NCI-H2196 treated with DMSO at 0.1 percent for 48 hours (cell line): ENCODE measurements around the gene SCARF2.
"Not testable (repeated sequence)": the region's sequence is repeated elsewhere in the genome, so short reads cannot be mapped to it uniquely, and the experiment has no call there.

Experiments used
- DNase-seq: peaks from one replicate; lab custom pipeline; 2025; ENCODE audit not compliant: unreplicated experiment; lab: John Stamatoyannopoulos, UW

SCARF2 gene, protein sequence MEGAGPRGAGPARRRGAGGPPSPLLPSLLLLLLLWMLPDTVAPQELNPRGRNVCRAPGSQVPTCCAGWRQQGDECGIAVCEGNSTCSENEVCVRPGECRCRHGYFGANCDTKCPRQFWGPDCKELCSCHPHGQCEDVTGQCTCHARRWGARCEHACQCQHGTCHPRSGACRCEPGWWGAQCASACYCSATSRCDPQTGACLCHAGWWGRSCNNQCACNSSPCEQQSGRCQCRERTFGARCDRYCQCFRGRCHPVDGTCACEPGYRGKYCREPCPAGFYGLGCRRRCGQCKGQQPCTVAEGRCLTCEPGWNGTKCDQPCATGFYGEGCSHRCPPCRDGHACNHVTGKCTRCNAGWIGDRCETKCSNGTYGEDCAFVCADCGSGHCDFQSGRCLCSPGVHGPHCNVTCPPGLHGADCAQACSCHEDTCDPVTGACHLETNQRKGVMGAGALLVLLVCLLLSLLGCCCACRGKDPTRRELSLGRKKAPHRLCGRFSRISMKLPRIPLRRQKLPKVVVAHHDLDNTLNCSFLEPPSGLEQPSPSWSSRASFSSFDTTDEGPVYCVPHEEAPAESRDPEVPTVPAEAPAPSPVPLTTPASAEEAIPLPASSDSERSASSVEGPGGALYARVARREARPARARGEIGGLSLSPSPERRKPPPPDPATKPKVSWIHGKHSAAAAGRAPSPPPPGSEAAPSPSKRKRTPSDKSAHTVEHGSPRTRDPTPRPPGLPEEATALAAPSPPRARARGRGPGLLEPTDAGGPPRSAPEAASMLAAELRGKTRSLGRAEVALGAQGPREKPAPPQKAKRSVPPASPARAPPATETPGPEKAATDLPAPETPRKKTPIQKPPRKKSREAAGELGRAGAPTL

DNA sequence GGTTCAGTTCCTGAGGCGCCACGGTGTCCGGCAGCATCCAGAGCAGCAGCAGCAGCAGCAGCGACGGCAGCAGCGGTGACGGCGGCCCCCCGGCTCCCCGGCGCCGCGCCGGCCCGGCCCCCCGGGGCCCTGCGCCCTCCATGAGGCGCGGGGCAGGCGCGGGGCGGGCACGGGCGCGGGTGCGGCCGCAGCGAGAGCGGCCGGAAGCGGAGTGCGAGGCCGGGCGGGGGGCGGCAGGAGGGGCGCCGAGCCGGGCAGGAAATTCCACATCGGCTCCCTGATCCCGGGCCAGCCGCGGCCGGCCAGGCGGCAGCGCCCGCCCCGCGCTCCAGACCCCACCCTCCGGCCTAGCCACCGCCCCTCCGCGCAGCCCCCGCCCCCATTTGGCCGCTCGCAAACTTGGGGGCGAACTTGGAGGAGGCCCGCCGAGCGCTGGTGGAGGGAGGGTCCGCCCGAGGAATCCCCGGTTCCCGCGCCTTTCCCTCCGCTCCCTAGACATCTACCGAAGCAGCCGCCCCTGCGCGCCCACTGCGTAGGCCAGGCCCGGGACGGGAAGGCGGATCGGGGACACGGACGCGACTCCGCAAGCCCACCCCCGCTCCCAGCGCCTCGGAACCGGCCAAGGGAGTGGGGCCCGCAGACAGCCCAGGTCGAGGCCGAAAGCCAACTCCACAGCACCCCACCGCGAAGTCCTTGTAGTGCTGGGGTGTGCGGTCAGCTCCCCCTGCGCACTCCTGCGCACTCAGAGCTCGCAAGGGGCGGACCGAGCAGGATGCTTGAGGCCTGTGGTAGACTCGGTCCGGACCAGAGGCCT, at the start of gene SCARF2:
TSS of gene SCARF2 (minus strand) at position 213 of the 814 bp plus-strand sequence. CDS start at position 142, 71 bp downstream.
- DNase-seq = no peak

DNA sequence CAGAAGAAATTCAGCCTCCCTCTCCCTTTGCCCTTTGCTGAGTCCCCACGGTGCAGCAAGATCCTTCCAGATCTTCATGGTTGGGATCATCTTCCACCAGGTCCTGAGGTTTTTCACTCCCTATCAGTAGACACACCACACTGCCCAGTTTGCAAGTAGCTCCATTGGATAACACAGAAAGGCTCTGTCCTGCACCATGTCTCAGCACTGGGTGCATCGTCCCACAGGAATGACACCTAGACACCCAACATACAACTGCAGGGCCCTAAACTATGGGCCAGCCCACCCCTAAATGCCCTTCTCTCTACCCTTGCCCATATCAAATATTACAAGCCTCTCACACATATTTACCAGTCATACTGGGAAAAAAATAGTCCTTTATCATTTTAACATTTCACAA, 48.6 kb upstream of the SCARF2 start:
- DNase-seq = no peak

DNA sequence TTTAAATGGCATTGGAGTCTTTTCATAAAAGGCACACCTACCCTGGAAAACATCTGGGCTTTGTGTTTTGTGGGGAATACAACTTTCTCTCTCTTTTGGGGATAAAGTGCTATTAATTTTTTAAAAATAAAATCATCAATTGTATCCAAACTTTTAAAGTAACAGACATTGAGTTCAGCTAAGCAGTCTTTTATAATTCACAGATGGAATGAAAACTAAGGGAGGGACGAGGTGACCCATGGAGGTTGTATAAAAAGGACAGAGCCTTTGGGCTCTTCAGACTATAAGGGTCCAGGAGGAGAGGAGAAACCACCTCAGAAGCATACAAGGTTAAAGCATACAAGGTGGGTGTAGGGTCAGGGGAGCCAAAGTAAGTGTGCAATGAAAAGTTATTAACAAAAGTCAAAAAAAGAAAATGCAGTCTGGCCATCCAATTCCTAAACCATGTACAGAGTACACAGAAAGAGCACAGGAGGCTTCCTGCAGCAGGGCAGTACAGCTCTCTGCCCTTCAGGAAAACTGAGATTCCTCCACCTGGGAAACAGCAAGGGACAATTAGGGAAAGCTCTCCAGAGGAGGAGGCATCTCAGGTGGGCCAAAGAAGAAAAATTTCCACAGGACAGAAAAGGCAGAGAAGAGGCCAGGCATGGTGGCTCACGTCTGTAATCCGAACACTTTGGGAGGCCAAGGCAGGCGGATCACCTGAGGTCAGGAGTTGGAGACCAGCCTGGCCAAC, 47.5 kb upstream of the SCARF2 start:
- no peak for DNase-seq

DNA sequence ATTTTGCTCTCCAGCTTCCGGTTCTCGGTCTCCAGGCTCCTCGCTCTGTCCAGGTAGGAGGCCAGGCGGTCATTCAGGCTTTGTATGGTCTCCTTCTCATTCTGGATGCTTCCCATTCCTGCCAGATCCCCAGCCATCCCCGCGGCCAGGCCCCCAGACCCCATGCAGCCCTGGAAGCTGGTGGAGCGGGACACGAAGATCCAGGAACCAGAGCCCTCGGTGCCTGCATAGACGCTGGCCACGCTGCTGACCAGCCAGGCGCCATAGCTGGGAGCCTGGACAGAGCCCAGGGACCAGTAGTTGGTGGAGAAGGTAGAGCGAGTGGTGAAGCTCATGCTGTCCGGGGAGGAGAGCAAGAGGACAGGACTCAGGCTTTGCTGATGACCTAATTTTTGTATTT, 46.1 kb upstream of the SCARF2 start:
- DNase-seq = no peak

DNA sequence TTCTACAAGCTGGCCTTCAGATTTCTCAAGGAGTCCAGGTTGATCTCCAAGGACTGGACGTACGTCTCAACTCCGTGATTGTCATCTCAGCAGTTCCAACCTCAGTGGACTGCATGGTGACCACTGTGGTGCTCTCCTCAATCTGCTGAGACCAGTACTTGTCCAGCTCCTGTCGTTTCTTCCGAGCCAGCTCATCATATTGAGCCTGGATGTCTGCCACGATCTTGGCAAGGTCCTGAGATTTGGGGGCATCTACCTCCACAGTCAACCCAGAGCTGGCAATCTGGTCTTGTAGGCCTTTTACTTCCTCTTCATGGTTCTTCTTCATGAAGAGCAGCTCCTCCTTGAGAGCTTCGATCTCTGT, 45.5 kb upstream of the SCARF2 start:
- DNase-seq = not testable (repeated sequence)

DNA sequence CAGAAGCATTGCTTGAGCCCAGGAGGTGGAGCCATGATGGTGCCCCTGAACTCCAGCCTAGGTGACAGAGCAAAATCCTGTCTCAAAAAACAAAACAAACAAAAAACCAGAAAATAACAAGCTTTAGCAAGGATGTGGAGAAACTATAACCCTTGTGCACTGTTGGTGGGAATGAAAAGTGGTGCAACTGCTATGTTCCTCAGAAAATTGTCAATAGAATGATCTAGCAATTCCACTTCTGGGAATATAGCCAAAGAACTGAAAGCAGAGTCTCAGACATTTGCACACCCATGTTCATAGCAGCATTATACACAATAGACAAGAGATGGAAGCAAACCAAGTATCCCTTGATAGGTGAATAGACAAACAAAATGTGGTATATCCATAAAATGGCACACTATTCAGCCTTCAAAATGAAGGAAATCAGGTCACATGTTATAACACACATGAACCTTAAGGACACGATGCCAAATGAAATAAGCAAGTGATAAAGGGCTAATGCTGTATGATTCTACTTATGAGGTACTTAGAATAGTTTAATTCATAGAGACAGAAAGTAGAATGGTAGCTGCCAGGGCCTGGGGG, 42.1 kb upstream of the SCARF2 start:
- DNase-seq = no peak

DNA sequence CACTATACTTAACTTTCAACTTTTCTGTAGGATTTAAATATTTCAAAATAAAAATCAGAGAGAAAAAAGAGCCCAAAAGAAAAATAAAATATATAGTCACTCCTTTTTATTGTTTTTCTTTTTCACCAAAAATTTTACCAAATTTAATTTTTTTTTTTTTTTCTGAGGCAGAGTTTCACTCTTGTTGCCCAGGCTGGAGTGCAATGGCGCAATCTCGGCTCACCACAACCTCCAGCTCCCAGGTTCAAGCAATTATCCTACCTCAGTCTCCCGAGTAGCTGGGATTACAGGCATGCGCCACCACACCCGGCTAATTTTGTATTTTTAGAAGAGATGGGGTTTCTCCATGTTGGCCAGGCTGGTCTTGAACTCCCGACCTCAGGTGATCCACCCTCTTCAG, 40.4 kb upstream of the SCARF2 start:
- not testable (repeated sequence) for DNase-seq

DNA sequence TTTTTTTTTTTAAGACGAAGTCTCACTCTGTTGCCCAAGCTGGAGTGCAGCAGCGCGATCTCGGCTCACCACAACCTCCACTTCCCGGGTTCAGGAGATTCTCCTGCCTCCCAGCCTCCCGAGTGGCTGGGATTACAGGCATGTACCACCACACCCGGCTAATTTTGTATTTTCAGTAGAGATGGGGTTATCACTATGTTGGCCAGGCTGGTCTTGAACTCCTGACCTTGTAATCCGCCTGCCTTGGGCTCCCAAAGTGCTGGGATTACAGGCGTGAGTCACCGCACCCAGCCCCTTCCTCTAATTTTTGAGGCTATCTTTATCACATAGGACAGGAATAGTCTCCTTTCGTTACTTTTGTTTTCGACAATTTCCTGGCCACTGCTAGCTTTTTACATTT, 37.9 kb upstream of the SCARF2 start:
- not testable (repeated sequence) for DNase-seq

DNA sequence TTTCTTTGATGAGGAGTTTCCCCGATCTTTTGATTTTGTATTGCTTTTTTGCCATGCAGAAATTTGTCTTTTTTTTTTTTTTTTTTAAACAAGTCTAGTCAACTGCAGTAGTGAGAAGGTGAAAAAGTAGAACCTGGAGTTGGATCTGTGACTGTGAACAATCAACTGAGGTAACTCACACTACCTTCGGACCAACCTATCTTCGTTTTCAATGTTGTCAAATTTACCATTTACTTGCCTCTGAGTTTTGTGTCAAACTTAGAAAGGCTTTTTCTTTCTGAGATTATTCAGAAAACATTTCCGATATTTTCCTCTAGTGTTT, 37.5 kb upstream of the SCARF2 start:
- DNase-seq = no peak

DNA sequence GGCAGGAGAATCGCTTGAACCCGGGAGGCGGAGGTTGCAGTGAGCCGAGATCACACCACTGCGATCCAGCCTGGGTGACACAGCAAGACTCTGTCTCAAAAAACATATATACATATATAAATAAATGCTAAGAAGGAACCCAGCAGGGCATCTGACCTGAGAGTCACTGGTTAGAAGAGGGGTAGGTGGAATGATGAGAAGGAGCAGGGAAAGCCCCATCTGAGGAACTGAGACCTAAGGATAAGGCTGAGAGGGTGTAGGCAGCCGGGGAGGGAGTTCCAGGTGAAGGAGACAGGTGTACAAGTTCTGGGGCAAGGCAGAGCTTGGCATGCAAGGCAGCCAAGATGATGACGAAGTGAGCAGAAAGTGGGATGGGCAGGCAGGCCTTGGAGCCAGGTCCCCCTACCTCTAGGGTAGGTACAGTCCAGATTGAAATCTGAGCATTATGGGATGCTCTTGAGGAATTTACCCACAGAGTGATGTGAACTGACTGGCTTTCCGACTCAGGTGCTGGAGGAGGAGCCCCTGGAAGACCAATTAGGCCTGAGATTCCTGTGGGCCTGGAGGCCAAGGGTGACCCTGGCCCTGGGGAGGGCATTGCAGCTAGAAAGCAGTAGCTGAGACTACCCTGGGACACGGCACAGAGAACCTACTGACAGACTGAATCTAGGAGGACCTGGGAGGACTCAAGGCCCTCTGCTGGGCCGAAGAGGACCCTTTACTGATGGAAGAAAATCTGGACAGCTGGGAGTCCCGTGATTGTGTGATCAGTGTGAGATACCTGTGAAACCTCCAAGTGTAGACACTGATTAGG, 35.2 kb upstream of the SCARF2 start:
- no peak for DNase-seq

DNA sequence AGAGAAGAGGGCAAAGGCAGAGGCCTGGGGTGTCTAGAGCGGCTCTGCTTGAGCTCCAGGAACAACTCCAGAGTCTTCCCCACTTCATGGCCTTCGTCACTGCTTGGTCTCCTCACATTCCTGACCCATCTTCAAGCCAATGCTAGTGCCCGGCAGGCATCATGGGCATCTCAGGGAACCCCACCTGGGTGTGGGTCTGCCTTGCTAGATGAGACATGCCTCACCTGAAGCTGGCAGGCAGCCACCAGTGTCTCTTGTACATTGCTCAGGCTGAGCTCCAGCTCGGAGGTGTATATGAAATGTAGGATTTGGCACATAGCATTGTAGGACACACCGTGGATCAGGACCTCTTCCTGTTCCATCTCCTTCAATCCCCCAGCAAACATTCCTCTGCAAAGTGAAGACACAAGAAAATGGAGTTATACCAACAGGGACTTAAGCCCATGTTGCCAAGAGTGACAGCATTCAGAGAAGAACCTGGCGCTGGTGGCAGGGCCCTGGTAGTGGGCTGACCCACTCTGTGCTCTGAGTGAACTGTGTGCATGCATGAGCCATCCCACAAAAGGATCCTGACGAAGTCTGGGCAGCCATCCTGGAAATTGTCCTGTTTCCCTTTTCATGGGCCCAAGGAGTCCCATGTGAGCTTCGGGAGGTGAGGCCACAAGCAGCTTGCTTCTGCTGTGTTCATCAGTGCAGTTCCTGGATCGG, 33.7 kb upstream of the SCARF2 start:
- no peak for DNase-seq

DNA sequence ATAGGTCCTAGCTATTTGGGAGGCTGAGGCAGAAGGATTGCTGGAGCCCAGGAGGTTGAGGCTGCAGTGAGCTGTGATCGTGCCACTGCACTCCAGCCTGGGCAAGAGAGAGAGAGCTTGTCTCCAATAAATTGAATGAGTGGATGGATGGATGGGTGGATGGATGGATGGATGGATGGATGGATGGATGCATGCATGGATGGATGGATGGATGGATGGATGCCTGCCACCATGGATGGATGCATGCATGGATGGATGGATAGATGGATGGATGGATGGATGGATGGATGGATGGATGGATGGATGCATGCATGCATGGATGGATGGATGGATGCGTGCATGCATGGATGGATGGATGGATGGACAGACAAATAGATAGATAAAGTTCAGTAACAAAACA, 32.9 kb upstream of the SCARF2 start:
- not testable (repeated sequence) for DNase-seq

DNA sequence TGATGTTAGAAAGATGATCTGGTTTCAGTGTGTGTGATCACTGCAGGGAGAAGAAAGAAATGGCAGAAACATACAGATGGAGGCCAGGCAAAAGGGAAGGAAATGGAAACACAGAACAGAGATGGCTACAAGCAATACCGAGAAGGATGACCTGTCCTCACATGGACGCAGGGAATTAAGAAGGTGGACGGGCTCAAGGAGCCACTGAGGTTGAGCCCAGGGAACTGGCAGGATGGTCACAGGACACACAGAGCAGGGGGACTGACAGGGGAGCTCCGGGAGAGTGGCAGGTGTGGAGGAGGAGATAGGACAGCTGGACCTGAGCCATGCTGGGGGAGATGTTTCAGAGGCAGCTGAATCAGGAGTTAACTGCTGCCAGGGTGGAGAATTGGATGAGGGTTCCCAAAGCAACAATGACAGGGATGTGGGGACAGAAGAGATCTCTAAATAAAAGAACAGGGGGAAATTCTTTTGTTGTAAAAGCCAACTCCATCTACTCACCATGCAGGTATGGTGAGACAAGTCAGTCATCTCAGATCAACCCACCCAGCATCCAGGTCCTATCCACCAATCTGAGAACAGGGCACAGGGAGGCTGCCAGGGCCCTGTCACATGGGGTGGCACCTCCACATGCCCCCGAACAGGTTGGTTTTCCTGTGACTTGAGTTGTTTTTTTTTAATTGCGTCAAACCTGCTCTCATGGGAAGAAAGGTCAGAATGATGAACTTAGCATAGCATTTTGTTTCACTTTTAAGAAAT, 31.7 kb upstream of the SCARF2 start:
- DNase-seq = no peak

DNA sequence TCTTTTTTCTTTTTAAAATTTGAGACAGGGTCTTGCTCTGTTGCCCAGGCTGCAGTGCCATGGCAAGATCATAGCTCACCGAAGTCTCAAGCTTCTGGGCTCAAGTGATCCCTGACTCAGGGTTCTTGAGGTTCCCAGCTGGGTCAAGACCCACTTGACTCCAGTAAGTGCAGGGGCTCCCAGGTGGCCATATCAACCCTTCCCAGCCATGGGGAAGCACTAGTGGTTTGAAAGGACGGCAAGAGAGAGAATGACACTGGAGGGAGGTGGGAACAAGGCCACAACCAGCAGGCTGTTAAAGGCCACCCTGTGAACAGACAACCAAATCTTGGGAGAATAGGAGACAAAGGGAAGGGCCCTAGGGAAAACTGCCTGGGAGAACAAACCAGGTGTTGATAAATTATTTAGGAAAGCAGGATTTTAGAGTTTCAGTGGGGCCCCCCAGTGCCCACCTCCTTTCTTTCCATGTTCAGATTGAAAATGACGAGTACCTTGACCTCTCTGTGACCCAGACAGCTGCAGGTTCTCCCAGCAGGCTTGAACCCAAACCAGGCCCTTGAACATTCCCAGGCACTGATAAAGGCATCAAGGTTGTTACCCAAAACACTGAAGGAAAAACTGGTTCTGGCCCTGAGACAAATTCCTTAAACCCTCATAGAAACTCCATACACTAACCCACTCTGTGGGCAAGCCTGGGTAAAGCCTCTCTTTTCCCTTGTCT, 29.2 kb upstream of the SCARF2 start:
- DNase-seq = no peak

DNA sequence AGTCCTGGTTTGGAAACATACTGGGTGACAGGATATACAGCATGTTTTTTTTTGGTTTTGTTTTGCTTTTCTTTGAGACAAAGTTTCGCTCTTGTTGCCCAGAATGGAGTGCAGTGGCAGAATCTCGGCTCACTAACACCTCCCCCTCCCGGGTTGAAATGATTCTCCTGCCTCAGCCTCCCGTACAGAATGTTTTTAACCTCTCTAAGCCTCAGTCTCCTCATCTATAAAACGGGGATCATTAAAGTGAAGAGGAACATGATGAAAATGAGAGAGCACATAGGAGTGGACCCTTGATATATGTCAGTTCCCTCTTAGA, 28.1 kb upstream of the SCARF2 start:
- no peak for DNase-seq

DNA sequence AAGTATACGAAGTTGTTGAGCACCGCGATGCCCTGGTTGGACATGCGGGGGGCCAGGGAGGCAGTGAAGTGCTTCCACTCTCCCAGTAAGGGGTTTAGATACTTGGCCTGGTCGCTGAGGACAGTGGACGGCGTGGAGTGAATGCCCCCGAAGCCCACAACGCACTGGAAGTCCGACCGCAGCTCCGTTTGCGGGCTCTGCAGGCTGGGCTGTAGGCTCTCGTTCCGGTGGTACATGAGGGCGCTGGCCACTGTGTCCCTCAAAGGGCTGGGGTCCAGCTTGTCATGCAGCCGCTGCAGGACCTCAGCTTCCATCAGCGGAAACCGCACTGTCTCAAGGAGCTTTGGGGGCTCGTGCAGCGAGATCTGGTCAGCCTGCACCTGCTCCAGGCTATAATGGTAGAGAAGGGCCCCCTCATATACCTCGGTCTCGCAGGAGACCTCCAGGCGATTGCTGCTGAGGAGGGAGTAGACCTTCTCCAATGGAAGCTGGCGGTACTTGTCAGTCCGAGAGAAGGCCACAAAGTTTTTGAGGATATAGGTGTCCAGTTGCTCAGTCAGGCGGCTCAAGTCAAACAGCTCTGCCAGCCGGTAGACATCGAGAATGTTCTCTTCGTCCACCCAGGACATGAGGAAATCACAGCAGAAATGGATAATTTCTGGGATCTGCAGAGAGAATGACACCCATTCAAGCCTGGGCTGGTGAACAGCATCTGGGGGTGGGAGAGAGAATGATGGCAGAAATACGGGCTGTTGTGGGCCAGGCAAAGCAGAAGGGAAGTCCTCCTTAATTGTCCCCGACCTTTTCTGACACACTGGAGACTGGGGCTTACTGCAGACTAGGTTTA, 27.5 kb upstream of the SCARF2 start:
- DNase-seq = no peak

DNA sequence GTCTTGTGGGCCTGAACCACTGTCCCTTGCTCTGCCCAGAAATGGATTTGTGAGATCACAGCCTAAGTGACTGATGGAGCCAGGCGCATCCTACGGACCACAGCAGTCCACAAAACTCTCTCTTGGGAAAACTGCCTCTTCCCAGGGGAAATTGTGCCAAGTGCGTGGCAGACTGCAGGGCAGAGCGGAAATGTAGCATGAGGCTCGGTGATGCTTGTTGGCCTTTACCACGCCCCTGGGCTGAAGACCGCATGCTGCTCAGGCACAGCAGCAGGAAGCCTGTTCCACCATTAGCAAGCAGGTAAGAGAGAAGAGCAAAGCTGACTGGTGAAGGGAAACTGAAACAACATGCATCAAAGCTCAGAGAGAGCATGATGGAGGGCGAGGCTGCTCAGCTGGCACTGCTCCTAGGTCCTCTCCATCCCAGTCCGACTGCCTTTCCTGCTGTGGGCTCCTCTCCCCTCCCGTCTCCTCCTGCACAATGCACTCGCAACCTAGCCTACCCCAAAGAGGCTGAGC, 26.5 kb upstream of the SCARF2 start:
- no peak for DNase-seq
